AG20443 (cell line): ENCODE data around the gene RAB36.

Source experiments
- DNase-seq: peaks from one replicate; pipeline ENCODE4 v3.0.0; 2012; ENCODE audit warnings: low spot score, mixed read lengths

Gene RAB36

GRCh38 chr22:23182309-23183060 lies 37.2 kb downstream of the RAB36 start:
- DNase-seq, result no peak

- peak; percentile 61 for DNase-seq
Observed at GRCh38 chr22:23183061-23183698, 37.9 kb downstream of the RAB36 start.

- no peak for DNase-seq
Observed at GRCh38 chr22:23184100-23184763, 39.0 kb downstream of the RAB36 start.

- no peak for DNase-seq
Observed at GRCh38 chr22:23184764-23185113, 39.5 kb downstream of the RAB36 start.

- DNase-seq, result no peak
Observed at GRCh38 chr22:23187211-23187610, 41.9 kb downstream of the RAB36 start.

- DNase-seq, result no peak
Observed at GRCh38 chr22:23187871-23188700, 42.8 kb downstream of the RAB36 start.

GRCh38 chr22:23190526-23190925 lies 45.2 kb downstream of the RAB36 start:
- no peak for DNase-seq

GRCh38 chr22:23192133-23192532 lies 46.9 kb downstream of the RAB36 start:
- no peak for DNase-seq

- DNase-seq, result no peak
Observed at GRCh38 chr22:23192558-23192957, 47.3 kb downstream of the RAB36 start.

GRCh38 chr22:23193196-23193827 lies 48.0 kb downstream of the RAB36 start:
- no peak for DNase-seq

GRCh38 chr22:23193882-23194281 lies 48.6 kb downstream of the RAB36 start:
- DNase-seq, result peak; percentile 55

- DNase-seq, result no peak
Observed at GRCh38 chr22:23196165-23196564, 50.9 kb downstream of the RAB36 start.

GRCh38 chr22:23197836-23198235 lies 52.6 kb downstream of the RAB36 start:
- no peak for DNase-seq

GRCh38 chr22:23199159-23199558 lies 53.9 kb downstream of the RAB36 start:
- no peak for DNase-seq

GRCh38 chr22:23200898-23201297 lies 55.6 kb downstream of the RAB36 start:
- DNase-seq, result no peak

GRCh38 chr22:23202812-23203451 lies 57.7 kb downstream of the RAB36 start:
- DNase-seq, result no peak

GRCh38 chr22:23203452-23204124 lies 58.3 kb downstream of the RAB36 start:
- DNase-seq, result no peak

GRCh38 chr22:23204125-23204488 lies 58.8 kb downstream of the RAB36 start:
- DNase-seq, result no peak

GRCh38 chr22:23204541-23205157 lies 59.4 kb downstream of the RAB36 start:
- DNase-seq, result peak; percentile 35

- DNase-seq, result no peak
Observed at GRCh38 chr22:23205339-23206049, 60.2 kb downstream of the RAB36 start.
